ENCODE data around the gene FBXL19.
A peak's percentile ranks its signal among the peaks of the same experiment; 100 is the strongest.
"Not testable (repeated sequence)": the region's sequence is repeated elsewhere in the genome, so short reads cannot be mapped to it uniquely, and the experiment has no call there.

Gene FBXL19

DNA sequence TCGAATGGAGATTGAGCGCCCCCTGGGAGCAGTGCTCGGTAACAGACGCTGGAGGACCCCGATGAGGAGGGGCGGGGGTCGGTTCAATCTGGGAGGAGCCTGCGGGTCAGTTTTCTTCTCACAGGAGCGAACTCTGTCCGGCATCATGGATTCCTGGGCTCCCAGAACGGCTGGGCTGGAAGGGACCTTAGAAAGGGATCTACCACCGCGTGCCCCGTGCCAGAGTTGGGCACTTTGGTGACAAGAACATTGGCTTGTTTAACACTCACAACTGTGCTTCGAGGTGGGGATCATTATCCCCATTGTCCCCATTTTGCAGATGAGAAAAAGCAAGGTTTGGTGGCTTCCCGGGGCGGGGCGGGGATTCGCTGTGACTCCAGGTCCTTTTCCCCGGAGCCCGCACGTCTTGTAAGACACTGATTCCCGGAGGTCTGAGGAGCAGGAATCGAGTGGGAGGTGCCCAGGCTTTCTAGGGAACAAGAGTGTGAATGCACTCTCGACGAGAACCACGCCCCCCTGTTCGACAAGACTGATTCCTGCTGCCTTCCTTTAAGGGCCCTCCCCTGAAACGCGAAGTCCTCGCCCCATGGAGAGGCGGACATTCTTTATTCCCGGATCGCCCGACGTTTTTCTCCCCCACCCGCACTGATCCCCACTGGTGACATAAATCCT lies 1.5 kb upstream of the FBXL19 start:
- DNase-seq (ENCODE audit: low read depth), result no peak

DNA sequence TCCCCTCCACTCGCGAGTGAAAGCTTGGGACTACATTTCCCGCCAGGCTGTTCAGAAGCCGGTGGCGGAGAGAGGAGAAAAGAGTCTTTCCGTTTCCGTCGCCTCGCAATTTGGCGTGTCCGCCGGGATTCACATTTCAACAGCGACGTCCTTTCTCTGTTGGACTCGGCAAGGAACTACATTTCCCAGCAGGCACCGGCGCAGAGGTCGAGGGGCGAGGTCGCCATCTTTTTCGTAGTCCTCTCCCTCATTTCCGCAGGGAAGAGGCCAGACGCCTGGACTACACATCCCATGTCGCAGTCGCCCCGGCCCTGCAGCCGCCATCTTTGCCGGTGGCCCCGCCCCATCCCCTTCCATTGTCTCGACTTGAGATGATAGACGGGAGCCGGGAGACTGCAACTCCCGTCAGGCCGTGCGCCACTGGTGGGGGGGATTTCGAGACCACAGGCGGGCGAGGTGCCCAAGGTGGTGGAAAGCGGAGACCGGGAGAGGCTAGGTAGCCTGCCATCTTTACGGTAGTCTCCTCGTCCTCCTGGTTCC lies 882 bp upstream of the FBXL19 start:
- DNase-seq (ENCODE audit: low read depth), result peak; percentile 99

DNA sequence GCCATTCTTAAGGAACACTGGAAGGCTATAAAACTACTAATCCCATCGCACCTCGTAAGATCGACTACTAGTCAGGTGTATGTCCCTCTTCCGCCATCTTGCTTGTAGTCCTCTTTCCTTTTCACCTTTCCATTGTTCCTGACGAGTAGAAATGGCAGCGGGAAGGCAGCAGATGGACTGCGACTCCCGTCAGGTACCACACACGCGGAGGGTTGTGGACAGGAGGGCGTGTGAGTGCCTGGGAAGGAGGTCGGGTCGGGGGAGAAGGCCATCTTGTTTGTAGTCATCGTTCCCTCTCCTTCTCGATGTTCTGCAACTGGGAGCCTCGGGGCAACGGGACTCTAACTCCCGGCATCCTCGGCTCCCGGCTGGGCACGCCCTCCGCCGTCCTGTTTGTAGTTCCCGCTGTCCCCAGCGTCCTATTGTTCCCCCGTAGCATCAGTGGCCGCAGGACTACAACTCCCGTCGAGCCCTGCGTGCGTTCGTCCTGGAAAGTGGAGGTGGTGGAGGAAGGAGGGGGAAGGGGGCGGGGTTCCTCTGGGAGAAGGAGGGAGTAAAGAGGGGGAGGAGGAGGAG lies 324 bp upstream of the FBXL19 start:
- DNase-seq (ENCODE audit: low read depth), result peak; percentile 100

DNA sequence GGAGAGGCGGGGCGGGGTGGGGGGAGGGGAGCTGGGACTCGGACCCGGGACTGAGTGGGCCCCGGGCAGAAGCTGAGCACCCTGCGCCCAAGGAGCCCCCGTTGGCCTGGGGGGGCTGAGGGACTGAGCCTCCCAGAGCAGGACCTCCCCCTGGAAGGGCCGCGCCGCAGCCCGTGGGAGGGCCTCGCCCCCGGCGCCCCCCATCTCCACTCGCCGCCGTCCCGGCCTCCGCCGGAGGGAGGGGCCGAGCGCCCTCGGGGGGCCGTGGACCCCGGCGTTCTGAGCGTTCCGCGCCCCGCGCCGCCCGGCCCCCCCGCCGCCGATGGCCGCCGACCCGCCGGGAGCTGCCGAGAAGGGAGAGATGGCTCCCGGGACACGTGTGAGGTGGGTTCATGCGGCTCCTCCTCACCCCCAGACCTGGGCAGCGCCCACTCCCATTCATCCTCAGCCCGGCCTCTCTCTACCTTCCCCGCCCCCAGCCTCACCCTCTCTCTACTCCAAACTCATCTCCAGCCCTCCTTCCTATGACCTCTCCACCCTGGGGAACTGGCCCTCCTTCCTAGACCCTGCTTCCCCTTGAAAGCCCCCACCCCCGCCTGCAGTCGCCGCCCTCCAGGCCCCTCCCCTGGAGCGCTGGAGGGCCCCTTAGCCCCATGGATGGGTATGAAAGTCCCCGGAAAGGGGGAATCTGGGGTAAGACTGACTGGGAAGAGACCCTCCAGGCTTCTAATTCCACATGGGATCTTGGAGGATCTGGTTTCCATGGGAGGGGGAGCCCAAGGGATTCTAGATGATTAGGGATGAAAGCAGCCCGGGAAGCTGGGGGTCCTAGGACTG lies 922 bp downstream of the FBXL19 start:
- no peak for DNase-seq (ENCODE audit: low read depth)

DNA sequence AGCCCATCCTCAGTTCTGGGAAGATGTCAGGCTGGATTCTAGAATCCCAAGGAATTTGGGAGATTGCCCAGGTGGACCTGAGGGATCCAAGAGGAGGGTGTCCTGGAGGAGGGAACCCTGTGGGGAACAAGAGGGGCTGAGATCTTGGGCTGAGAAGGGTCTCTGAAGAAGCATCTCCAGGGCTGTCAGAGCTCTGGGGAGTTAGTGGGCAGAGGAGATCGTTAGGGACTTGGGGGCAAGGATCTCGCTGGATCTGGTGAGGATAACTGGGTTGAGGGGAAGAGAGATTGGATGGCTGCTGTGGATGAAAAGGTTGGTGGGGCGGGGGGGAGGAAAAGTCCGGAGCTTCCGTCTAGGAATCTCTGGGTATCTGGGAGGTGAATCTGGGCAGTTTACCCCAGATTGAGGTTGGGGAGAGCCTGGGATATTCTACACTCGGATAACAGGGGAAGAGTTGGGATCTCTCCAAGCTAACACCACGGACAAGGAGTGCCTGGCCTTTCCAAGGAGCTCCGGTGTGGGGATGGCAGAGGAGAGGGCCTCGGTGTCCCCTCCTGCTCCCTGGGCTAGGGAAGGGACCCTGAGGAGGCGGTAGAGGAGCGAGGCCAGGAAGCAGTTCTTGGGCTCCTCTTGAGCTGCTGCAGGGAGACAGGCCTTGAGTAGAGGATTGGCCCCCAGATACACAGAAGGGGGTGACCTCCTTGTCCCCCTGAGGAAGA lies 1.7 kb downstream of the FBXL19 start:
- no peak for DNase-seq (ENCODE audit: low read depth)

DNA sequence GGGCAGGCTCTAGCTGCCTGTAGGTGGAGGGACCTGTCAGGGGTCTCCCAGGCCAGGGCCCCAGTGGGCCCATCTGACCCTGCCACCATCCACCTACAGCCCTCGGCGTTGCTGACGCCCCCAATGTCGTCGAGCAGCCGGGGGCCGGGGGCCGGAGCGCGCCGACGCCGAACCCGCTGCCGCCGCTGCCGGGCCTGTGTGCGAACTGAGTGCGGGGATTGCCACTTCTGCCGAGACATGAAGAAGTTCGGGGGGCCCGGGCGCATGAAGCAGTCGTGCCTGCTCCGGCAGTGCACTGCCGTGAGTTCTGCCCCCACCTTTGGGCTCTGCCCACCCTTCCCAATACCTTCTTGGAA lies 2.2 kb downstream of the FBXL19 start:
- DNase-seq (ENCODE audit: low read depth), result no peak

DNA sequence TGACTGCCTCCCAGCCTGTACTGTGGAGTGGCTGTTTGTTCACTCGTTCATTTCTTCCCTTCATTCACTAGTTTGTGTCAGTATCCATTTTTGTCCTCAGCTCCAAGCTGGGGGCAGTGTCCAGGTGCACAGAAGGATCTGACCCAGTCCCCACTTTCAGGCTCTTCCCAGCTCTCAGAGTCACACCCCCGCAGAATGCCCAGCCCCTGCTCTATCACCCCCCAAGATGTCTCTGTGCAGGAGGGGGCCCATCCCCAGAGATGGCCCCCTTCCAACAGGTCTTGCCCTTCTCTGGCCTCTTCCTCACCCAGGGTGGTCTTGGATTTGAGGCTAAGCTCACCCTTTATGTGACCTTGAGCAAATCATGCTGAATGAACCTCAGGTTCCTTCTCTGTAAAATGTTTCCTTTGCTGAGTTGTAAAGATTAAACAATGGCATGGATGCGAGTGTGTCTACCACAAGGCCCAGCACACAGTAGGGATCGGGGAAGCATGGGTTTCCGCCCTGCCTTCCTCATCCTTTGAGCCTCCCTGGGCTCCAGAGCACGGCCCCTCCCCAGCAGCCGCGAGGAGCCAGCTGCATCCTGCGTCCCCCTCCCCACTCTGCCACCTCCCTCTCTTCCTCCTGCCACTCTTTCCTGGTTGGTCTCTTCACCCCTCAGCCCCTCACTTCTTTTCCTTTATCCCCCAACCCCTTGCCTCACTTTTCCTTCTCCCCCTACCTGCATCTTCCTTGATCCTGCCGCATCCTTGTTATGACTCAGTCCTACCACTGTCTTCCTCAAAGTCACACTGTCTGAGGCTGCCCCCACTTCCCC lies 2.8 kb downstream of the FBXL19 start:
- DNase-seq (ENCODE audit: low read depth), result no peak

DNA sequence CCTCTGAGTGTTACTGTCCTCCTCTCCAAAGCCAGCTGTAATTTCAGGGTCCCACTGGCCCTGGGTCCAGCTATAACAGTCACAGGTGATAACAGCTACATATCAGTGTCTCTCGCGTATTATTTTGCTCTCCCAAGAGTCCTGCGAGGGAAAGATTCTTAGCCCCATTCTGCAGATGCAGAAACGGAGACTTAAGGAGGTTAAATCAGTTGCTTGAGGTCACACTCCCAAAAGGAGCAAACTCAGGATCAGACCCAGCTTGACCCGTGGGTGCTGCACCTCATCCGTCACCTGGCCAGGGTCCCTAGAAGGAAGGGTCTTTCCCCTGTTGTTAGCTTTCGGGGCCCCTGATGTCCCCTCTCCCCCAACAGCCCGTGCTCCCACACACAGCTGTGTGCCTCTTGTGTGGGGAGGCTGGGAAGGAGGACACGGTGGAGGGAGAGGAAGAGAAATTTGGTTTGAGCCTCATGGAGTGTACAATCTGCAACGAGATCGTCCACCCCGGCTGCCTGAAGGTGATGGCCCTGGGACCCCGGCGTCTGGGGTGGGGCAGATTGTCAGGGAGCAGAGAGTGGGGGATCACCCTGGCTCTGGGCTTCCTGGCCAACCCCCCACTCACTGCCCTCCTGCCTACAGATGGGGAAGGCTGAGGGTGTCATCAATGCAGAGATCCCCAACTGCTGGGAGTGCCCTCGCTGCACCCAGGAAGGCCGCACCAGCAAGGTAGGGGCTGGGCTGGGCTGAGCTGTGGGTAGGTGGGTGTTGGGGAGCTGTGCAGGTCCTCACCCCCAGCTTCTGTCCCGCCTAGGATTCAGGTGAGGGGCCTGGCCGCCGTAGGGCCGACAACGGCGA lies 3.8 kb downstream of the FBXL19 start:
- no peak for DNase-seq (ENCODE audit: low read depth)

DNA sequence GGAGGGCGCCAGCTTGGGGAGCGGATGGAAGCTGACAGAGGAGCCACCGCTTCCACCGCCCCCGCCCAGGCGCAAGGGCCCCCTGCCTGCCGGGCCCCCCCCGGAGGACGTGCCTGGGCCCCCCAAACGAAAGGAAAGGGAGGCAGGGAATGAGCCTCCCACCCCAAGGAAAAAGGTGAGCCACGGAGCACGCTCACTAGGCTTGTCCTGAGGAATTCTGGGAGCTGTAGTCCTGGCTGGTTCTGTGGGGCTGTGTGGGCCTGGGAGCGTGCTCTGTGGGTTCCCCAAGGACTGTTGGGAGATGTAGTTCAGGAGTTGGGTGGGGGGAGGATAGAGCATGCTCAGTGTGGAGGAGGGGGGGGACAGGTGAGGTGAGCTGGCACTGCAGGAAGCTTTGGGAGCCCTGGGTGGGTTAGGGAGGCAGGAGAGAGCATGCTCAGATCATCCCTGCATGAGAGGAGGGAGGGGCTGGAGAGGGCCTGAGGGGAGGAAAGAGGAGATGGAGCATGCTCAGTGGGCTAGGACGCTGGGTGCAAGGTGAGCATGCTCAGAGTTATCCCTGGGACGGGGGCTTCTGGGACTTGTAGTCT lies 4.5 kb downstream of the FBXL19 start:
- DNase-seq (ENCODE audit: low read depth), result no peak

DNA sequence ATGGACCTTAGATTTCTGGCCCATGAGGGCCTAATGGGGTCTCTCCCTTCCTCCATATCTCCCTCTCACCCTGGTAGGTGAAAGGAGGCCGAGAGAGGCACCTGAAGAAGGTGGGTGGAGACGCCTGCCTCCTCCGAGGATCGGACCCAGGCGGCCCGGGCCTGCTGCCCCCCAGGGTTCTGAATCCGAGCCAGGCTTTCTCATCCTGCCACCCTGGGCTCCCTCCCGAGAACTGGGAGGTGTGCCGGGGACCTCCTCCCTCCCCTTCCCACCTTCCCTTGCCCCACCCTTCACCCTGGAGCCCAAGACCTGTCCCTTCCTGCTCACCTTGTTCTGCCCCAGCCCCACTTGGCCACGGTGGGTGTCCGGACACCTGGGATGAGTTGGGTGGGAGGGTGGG lies 5.0 kb downstream of the FBXL19 start:
- DNase-seq (ENCODE audit: low read depth), result no peak

DNA sequence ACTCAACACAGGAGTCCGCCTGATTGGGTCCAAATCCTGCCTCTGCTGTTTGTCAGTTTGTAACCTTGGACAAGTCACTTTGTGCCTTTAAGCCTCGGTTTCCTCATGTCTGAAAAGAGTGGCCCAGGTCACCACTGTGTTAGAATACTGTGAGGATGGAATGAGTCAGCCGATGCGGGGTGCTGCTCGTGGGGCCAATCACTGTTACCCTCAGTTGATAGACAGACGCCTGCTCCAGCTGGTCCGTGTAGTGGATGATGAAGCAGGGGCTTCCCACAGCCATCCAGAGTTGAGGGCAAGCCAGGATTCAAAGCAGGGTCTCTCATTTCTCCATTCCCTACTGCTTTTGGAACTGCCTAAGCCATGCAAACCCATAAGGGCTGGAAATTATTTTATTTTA lies 5.8 kb downstream of the FBXL19 start:
- DNase-seq (ENCODE audit: low read depth), result no peak

DNA sequence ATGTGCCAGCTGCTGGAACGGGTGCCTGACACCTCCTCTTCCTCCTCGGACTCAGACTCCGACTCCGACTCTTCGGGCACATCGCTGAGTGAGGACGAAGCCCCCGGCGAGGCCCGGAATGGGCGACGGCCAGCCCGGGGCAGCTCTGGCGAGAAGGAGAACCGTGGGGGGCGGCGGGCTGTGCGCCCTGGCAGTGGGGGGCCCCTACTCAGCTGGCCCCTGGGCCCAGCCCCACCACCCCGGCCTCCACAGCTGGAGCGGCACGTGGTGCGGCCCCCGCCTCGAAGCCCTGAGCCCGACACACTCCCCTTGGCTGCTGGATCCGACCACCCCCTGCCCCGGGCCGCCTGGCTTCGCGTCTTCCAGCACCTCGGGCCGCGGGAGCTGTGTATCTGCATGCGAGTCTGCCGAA lies 6.8 kb downstream of the FBXL19 start:
- DNase-seq (ENCODE audit: low read depth), result no peak

DNA sequence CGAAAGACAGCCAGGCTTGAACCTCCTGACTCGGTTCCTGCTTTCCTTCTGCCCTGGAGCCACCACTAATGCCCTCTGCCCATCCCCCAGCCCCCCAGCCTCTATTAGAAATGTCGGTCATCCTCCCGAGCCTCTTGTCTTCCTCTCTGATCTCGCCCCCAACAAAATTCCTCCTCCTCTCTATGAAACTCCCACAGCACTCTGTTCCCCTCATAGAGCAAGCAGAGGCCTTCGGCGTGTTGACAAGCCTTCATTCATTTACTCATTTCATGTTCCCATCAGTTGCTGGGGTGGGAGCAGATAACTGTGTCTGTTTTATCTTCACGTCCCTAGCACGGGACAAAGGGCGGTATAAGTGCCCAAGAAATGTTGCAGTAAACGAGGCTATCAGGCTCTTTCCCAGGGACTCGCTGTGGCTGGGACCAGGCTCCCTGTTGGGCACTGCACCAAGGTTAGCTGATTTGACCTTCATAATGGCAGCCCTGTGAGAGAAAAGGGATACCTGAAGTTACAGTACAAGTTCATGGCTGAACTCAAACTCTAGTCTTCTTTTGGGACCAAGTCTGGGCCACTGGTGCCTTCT lies 7.8 kb downstream of the FBXL19 start:
- DNase-seq (ENCODE audit: low read depth), result no peak

DNA sequence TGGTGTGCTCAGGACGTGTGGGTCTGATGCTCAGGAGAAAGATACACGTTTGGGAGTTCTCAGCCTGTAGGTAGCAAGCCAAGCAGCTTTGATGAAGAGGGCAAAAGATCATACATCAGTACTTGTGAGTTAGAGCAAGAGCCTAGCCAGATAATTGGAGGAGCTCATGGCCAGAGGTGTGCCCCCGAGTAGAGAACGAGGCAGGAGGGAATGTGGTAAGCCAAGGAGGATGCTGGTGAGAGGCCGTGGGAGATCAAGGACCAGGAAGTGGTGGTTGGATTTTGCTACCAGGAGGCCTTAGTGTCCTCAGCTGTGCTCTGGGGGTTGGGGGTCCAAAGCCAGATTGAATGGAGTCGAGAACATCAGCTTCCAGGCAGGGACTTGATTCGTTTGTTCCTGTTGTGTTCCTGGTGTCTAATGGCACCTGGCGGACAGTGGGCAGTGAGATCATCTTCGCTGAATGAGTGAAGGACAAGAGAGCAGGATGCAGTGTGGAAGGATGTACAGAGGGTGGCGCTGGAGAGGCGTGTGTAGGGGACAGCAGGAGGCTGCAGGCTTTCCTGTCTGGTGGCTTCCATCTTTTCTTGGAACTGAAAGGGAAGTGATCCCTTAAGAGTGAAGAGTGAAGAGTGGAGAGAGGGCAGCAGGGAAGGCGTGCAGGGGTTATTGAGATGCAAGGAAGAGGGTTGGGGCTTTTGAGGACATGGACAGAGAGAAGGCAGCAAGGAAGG lies 11.6 kb downstream of the FBXL19 start:
- no peak for DNase-seq (ENCODE audit: low read depth)

DNA sequence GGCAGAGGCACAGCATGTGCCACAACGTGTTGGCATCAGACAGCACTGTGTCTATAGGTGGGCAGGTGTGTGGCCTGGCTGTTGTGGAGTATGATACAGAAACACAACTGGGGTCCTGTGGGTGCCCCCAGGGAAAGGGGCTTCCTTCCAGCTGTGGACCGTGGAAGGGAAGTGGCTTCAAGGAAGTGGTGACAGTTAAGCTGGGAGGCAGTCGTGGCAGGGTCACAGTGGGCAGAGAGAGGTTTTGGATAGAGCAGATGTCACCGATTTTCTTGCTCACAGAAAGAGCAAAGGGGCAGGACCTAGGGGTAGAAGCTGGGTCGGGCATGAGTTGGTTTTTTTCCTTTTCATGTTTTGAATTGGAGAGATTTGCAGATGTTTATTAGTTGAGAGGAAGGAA lies 14.3 kb downstream of the FBXL19 start:
- no peak for DNase-seq (ENCODE audit: low read depth)

DNA sequence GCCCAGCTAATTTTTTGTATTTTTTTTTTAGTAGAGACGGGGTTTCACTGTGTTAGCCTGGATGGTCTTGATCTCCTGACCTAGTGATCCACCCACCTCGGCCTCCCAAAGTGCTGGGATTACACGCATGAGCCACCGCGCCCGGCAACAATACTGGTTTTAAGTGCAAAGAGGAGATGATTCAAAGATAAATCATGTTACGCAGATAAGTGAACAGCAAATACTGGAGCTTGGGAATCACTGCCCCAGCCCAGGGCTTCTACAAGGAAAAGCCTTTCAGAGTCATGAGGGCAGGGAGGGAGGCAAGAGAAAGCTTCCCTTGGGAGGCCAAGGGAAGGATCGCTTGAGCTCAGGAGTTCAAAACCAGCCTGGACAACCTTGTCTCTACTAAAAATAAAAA lies 16.2 kb downstream of the FBXL19 start:
- not testable (repeated sequence) for DNase-seq (ENCODE audit: low read depth)

DNA sequence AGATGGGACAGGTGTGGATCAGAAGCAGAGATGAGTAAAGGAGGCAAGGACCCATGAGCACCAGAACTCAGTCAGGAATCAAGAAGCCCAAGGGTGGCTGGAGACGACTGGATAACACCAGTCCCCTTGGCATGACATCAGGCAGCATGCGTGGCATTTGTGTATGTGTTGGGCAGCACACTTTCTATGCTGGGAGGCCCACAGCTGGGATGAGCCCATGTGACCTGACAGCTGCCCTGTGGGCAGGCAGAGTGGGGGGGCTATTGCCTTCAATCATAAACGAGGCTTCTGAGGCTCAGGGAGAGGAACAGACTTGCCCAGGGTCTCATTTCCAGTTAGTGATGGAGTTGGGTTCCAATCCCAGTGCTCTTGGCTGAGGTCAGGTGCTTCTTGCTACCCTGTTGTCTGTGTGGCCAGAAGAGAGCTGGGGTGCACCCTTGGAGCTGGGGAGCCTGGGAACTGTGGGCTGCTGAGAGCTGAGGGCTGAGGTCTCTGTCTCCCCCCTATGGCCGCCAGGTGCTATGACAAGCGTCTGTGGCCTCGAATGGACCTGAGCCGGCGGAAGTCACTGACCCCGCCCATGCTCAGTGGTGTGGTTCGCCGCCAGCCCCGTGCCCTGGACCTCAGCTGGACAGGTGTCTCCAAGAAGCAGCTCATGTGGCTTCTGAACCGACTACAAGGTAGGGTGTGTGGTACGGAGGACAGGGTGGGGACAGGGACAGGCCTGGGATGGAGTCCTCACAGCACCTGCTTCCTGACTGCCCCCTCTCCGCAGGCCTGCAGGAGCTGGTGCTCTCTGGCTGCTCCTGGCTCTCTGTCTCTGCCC lies 18.4 kb downstream of the FBXL19 start:
- no peak for DNase-seq (ENCODE audit: low read depth)

DNA sequence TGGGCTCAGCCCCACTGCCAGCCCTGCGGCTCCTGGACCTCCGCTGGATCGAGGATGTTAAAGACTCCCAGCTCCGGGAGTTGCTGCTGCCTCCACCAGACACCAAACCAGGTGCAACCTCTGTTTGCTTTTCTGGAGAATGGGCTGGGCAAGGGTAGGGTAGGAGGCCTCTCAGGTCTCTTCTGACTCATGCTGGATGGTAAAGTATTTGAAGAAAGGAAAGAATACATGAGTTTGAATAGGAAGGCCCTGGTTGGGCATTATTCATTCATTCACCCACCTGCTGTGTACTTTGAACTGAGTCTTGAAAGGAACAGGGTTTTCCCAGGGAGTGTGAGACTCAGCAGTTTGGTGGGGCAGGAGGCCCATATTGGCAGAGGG lies 19.0 kb downstream of the FBXL19 start:
- DNase-seq (ENCODE audit: low read depth), result no peak
